GM18526 (cell line): Measurements from ENCODE around the gene IL32.

Source experiments
- POLR2A ChIP-seq: IDR thresholded peaks from 3 replicates; pipeline ENCODE4 v1.6.1; 2011; ENCODE audit not compliant: insufficient read length; ENCODE audit errors: extremely low read depth

IL32 gene

GRCh38 chr16:3025032-3026002 is 40.1 kb upstream of the IL32 start:
- no peak for TF ChIP-seq POLR2A

GRCh38 chr16:3026003-3026378 is 39.4 kb upstream of the IL32 start:
- TF ChIP-seq POLR2A, result no peak

DNA sequence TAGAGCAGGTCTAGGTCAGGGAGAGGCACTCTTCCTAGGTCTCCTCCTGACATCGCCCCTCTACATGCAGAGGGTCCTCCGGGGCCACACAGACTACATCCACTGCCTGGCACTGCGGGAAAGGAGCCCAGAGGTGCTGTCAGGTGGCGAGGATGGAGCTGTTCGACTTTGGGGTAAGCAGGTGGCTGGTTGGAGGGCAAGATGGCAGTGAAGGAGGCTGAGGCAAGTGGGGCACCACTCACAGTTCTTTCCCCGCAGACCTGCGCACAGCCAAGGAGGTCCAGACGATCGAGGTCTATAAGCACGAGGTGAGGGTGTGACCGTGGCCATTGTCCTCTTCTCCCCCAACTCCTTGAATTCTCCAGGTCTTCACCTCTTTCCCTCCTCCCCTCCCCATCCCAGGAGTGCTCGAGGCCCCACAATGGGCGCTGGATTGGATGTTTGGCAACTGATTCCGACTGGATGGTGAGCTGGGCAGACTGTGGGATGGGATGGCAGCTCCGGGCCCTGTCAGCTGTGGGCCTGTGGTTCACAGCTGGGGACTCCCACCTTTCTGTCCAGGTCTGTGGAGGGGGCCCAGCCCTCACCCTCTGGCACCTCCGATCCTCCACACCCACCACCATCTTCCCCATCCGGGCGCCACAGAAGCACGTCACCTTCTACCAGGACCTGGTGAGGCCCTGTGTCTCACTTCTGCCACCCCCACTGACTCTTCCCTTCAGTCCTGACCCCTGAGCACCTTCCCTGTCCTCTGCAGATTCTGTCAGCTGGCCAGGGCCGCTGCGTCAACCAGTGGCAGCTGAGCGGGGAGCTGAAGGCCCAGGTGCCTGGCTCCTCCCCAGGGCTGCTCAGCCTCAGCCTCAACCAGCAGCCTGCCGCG is 38.6 kb upstream of the IL32 start:
- TF ChIP-seq POLR2A, result no peak

GRCh38 chr16:3027489-3027795 is 38.0 kb upstream of the IL32 start:
- no peak for TF ChIP-seq POLR2A

- no peak for TF ChIP-seq POLR2A
These were observed 37.3 kb upstream of the IL32 start for GRCh38 chr16:3027983-3028715.

DNA sequence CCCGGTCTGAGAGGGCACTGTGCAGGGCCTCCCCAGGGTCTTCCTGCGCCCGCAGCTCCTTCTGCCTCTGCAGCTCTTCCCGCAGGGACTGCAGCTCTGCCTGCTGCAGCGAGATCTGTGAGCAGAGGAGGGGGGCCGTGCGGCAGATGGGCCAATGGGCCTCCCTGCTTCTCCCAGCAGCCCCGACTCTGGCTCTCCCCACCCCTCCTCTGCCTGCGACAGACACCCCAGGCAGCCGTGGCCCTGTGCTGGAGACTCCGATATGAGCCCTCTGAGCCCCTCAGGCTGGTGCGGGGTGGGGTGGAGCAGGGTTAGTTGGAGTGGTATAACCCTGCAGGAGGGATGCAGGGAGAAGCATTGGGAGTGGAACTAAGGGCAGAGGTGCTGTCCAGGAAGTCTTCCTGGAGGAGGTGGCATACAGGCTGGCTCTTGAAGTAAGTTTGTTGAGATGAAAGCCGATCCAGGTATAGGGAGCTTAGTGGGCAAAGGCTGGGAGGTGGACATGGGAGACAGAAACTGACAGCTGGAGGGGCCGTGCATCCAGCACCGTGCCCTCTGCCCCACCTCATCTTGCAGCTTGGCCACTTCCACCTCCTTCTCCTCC is 36.6 kb upstream of the IL32 start:
- no peak for TF ChIP-seq POLR2A

GRCh38 chr16:3029491-3030221 is 35.8 kb upstream of the IL32 start:
- no peak for TF ChIP-seq POLR2A

- TF ChIP-seq POLR2A, result no peak
These were observed 34.9 kb upstream of the IL32 start for GRCh38 chr16:3030222-3031212.

DNA sequence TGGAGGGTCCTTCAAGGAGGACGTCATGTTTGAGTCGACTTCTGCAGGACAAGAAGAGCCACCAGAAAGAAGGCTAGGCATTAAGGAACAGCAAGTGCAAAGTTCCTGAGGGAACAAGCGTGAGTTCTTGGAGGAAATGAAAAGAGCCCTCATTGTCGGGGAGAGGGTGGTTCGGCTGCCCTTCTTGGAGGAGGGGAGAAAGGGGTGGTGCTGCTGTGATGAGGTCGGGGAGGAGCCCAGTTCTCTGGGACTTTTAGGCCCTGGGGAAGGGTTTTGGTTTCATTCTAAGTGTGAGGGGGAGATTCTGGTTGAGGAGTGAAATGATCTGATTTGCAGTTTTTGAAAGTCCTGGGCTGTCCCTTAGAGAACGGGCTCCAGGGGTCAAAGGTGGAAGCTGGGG is 32.8 kb upstream of the IL32 start:
- TF ChIP-seq POLR2A, result no peak

DNA sequence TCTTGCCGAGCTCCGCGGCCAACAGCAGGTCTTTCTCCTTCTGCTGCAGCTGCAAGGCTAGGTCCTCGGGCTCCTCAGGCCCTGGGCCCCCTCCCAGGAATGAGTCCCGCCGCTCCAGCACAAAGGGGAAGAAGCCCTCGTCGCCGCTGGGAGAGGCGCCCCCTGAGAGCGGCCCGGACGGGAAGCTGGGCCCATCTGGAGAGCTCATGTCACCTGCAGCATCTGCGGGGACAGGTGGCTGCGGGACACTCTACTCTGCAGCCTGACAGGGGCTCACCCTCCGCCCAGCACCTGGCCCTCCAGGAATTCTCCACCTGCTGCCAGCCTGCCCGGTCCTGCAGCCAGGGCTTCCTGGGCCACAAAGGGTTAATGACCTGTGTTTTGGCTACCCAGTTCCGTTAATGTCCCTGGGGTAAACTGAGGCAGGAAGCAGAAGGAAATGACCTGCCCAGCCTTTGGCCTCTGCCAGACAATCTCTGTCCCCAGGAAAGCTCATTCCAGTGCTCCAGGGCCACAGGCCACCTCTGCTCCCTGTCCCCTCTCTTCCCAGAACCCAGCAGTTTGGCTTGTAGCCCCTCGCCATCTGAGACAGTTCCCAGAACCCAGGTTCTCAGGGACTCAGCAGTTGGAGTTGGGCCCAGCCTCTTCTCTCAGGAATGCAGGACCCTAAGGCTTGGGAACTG is 30.0 kb upstream of the IL32 start:
- no peak for TF ChIP-seq POLR2A

- TF ChIP-seq POLR2A, result no peak
These were observed 29.3 kb upstream of the IL32 start for GRCh38 chr16:3035972-3036725.

DNA sequence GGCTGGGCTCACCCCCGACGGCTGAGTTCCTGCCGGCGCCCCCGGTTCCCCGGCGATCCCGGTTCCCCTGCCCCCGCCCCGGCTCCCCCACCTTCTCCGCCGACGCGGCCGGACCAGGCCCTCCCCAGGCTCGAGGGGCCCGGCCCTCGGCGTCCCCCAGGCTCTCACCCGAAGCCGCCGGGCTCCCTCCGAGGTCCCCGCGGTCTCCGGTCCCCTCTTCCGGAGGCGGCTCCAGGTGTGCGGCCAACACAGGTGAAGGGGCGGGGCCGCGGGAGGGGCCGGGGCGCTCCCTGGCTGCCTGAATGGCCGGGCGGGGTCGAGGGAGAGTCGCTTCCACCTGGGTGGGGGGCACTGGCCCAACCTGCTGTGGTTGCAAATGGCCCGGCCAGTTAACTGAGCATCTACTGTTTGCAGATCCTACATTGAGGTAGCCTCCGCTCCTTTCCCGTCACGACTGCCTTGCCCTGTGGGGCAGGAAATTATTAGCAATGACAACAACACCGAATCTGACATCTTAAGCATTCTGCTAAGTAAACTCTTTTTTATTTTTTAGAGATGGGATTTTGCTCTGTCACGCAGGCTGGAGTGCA is 28.6 kb upstream of the IL32 start, which contains the start of gene BICDL2:
Gene BICDL2, minus strand, starts transcription at position 219 of the 590 bp plus-strand sequence. CDS start 1,448 bp downstream, outside the sequence.
- TF ChIP-seq POLR2A, result no peak
